OCI-LY3 (cell line): Measurements from ENCODE around the gene TPBGL.

Source experiments
- EZH2phosphoT487 ChIP-seq: fragments of 200-600 bp; shearing (Covaris generic); IDR thresholded peaks from 2 replicates; pipeline ENCODE4 v1.6.1; 2018; ENCODE audit warnings: antibody characterized with exemption, mixed run types, low read depth
- TF ChIP-seq, protein P1 (sequence below): fragments of 200-600, 300-600 bp; sonication (generic); IDR thresholded peaks from 2 replicates; pipeline ENCODE4 v1.5.1; 2014; ENCODE audit warnings: antibody characterized with exemption, low read length, low read depth

DNA sequence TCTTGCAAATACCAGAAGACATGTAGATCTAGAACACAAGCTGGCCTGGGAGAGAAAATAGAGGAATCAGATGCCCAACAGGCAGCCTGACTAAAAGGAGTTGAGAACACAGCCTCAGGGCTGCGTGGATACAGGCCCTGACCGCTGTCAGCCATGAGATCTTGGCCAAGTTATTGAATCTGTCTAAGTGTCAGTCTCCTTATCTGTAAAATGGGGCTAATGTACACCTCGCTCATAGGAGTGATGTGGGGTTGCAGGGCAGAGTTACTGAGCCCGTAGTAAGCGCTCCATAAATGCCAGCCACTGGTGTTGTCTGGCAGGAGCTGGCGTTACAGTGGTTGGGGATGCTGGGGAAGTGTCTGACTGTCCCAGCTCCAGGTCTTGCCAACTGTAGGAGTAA is 38.4 kb upstream of the TPBGL start:
- TF ChIP-seq, protein P1, sequence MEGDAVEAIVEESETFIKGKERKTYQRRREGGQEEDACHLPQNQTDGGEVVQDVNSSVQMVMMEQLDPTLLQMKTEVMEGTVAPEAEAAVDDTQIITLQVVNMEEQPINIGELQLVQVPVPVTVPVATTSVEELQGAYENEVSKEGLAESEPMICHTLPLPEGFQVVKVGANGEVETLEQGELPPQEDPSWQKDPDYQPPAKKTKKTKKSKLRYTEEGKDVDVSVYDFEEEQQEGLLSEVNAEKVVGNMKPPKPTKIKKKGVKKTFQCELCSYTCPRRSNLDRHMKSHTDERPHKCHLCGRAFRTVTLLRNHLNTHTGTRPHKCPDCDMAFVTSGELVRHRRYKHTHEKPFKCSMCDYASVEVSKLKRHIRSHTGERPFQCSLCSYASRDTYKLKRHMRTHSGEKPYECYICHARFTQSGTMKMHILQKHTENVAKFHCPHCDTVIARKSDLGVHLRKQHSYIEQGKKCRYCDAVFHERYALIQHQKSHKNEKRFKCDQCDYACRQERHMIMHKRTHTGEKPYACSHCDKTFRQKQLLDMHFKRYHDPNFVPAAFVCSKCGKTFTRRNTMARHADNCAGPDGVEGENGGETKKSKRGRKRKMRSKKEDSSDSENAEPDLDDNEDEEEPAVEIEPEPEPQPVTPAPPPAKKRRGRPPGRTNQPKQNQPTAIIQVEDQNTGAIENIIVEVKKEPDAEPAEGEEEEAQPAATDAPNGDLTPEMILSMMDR, result no peak
- TF ChIP-seq EZH2phosphoT487, result no peak
